HG02884 (cell line): ENCODE results near the gene C1QTNF4.
A peak's percentile ranks its signal among the peaks of the same experiment; 100 is the strongest.
"Not testable (repeated sequence)": the region's sequence is repeated elsewhere in the genome, so short reads cannot be mapped to it uniquely, and the experiment has no call there.

Experiments
- ATAC-seq: cut with Tn5 transposase; IDR thresholded peaks from one replicate; pipeline ENCODE4 v1.9.1; 2021; ENCODE audit warnings: mild to moderate bottlenecking, moderate library complexity; ENCODE audit not compliant: unreplicated experiment

Gene C1QTNF4

GRCh38 chr11:47593934-47594855, at the start of gene C1QTNF4:
TSS of gene C1QTNF4 (minus strand) at chr11:47594411. CDS start at chr11:47590810, 3,601 bp downstream.
- no peak for ATAC-seq

GRCh38 chr11:47642099-47642855, 48.1 kb upstream of the C1QTNF4 start, which contains the start of gene MTCH2:
TSS of gene MTCH2 (minus strand) at chr11:47642559. CDS start at chr11:47642465, 94 bp downstream.
- ATAC-seq, result peak; percentile 88

GRCh38 chr11:47641600-47642098, 47.4 kb upstream of the C1QTNF4 start:
- no peak for ATAC-seq

DNA sequence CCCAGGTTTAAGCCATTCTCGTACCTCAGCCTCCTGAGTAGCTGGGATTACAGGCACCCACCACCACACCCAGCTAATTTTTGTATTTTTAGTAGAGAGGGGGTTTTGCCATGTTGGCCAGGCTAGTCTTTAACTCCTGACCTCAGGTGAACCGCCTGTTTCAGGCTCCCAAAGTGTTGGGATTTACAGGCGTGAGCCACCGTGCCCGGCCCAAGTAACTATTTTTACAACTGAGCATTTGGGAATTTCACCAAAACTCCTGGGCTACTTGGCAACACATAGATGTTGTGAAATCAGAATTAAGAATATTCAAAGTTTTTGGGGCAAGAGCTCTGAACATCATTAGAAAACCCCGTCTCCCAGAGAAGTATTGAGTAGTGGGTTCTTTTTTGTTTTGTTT, 46.3 kb upstream of the C1QTNF4 start:
- ATAC-seq, result not testable (repeated sequence)

GRCh38 chr11:47636331-47636730, 42.1 kb upstream of the C1QTNF4 start:
- ATAC-seq, result not testable (repeated sequence)

- ATAC-seq, result no peak
Measured at GRCh38 chr11:47631473-47631872, 37.3 kb upstream of the C1QTNF4 start.

DNA sequence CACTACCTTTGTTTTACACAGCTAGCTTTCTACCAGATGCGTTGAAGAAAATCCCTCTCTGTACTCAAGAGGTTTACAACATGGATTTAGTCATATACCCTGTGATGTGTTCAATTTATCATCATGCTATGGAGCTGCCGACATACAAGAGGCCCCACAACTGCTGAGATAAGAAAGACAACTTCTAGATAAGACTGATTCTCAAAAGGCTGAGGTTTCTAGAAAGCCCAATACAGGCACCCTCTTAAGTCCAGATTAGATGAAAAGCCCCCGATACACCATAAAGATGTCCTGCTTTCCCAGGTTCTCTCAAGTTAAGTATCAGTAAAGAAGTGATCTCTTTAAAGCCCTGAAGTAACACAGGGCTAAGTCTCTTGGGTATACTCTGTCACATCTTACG, 33.8 kb upstream of the C1QTNF4 start:
- ATAC-seq, result no peak

DNA sequence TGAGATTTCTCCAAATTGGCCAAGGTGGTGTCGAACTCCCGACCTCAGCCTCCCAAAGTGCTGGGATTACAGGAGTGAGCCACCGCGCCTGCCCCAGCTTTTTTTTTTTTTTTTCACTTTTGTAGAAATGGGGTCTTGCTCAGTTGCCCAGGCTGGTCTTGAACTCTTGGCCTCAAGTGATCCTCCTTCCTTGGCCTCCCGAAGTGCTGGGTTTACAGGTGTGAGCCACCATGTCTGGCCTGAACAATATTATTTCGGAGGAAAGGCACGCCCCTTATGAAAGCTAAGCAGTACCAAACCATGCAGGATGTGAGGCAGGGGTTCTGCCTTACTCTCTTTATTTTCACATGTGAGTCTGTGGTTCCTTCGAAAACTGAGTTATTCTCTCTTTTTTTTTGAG, 32.0 kb upstream of the C1QTNF4 start:
- no peak for ATAC-seq

- no peak for ATAC-seq
Measured at GRCh38 chr11:47620836-47621378, 26.7 kb upstream of the C1QTNF4 start.

- ATAC-seq, result no peak
Measured at GRCh38 chr11:47617417-47617809, 23.2 kb upstream of the C1QTNF4 start.

DNA sequence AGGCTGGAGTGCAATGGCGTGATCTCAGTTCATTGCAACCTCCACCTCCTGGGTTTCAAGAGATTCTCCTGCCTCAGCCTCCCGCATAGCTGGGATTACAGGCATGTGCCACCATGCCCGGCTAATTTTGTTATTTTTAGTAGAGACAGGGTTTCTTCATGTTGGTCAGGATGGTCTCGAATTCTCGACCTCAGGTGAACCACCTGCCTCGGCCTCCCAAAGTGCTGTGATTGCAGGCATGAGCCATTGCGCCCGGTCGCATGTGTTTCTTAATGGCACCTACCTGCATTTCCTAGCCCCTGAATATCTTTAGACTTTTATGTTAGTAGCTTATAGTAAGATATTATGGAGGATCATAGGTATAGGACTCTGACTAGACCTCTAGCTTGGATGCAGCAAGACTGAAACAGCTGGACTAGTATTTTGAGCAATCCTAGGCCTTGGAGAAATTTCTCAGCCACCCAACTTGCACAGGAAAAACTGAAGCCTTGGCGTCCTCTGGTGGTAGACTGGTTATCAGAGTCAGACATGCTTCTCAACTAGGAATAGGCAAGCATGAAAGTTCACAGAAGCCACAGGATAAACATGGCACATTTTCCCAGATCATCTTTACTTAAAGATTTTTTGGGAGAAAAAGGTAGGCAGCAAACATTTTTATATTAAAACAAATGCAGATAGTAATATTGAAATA, 22.7 kb upstream of the C1QTNF4 start:
- ATAC-seq, result no peak

DNA sequence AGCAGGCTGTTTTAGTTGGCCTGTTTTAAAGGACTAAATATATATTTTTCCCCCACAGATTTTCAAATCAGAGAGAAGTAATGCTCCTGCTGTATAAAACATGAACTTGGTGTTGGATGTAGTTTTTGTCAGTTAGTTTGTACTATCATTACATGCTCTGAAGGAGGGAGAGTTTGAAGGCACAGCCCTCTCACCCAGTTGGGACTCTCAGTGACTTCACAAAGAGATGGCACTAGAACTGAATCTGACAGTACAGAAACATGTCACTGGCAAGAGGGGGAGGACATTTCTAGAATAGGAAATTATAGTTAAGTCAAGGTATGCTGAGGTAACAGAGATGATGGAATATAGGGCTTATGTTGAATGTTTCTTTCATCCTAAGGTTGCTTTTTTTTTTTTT, 21.0 kb upstream of the C1QTNF4 start:
- no peak for ATAC-seq

GRCh38 chr11:47611348-47611794, 17.2 kb upstream of the C1QTNF4 start:
- peak; percentile 87 for ATAC-seq

- ATAC-seq, result no peak
Measured at GRCh38 chr11:47609675-47610074, 15.5 kb upstream of the C1QTNF4 start.

- no peak for ATAC-seq
Measured at GRCh38 chr11:47607380-47607779, 13.2 kb upstream of the C1QTNF4 start.

GRCh38 chr11:47606731-47607130, 12.5 kb upstream of the C1QTNF4 start:
- no peak for ATAC-seq

DNA sequence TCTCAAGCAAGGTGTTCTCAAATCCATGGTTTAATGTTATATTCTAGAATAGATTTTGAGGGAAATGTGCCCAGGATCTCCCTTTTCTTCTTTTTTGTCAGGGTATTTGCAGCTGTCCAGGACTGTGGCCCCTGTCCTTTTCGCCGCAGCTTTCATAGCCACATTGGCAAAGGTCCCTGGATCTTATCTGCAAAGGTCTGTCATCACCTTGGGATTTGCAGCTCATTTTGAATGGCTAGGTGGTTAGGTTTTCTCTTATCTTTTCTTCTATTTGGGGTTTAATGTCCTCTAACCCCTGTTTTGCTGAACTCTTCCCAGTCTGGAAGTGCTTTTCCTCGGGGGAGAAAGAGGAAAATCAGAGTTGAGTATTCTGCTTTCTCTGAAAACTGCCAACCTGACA, 11.7 kb upstream of the C1QTNF4 start:
- ATAC-seq, result no peak

DNA sequence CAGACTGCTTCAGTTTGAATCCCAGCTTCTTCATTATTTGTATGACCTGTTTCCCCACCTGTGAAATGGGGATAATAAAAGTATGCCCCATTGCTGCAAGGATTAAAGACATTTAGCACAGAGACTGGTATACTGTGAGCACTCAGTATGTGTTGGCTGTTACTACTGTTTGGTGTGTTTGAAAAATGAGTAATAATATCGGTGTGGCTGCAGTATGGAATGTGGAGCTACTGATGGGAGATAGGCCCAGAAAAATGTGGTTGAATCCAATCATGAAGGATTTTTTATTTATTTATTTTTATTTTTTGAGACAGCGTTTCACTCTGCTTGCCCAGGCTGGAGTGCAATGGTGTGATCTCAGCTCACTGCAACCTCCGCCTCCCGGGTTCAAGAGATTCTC, 9.1 kb upstream of the C1QTNF4 start:
- ATAC-seq, result no peak

- ATAC-seq, result no peak
Measured at GRCh38 chr11:47599902-47600301, 5.7 kb upstream of the C1QTNF4 start.

- no peak for ATAC-seq
Measured at GRCh38 chr11:47595967-47596366, 1.8 kb upstream of the C1QTNF4 start.

DNA sequence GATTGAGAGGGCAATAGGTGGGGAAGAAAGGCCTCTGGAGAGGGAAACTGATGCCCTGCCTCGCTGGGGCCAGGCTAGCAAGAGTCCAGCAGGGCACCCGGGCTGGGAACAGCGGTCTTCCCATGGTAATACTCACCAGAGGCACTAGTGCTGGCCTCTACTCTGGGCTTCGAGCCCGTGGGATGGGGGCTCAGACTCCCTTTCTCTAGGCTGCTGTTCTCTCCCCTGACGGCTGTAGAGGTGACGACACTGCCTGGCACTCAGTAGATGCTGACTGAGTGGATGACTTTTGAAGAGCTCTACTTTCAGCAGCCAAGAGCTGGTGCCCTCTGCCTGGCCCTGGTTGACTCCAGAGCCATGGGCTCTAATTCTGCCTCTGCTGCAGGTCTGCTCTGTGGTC, 818 bp upstream of the C1QTNF4 start:
- no peak for ATAC-seq
